Stimulated activated CD8-positive, alpha-beta memory T cell treated with anti-CD3 and anti-CD28 coated beads, Interleukin-2, amount 100 ng/mL, for 48 hours (primary cell): Measurements from ENCODE around the gene ATP4B.

Source experiments
- DNase-seq, 2 donors: peaks; one replicate each; pipeline ENCODE4 v3.0.0-alpha.2; 2020; ENCODE audit warnings: low read depth in 2 of 2

Gene ATP4B

DNA sequence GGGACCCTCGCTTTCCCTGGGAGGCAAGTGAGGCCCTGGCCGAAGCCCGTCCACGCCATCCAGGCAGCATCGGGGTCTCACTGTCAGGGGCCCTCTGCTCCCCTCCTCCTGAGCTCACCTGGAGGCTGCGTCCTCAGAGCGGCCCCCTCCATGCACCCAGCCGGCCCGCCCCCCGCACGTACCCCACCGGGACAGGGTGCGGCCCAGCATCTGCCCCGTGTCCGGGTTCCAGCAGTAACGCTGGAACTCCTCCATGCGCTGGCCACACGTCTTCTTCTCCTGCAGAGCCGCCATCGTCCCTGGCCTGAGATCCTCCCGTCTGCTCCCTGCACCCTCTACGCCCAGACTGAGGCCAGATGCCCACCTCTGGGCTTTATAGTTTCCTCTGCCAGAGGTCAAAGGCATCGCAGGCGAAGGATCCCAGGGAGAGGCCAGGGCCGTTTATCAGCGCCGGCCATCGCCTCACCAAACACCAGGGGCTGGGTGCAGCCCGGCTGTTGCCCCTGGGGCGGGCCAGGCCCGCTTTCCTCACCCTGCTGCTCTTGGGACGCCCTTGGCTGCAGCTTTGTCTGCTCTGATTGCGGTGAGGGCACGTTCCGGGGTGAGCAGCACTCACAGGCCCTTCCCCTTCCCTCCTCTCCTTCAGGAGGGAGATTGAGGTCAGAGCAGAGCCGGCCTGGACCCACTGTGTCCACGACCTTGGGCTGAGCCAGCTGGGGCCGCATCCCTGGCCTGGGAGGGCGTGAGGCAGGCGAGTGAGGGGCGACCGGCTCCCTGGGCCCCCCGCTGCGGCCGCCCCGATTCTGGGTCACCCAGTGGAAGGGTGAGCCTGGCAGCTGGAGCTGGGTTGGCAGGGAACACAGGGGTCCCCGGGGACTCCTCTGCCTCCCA, at the start of gene ATP4B:
ATP4B (minus strand) TSS at position 348 of the 891 bp plus-strand sequence; CDS start at position 294, 54 bp downstream.
- DNase-seq: no peak

DNA sequence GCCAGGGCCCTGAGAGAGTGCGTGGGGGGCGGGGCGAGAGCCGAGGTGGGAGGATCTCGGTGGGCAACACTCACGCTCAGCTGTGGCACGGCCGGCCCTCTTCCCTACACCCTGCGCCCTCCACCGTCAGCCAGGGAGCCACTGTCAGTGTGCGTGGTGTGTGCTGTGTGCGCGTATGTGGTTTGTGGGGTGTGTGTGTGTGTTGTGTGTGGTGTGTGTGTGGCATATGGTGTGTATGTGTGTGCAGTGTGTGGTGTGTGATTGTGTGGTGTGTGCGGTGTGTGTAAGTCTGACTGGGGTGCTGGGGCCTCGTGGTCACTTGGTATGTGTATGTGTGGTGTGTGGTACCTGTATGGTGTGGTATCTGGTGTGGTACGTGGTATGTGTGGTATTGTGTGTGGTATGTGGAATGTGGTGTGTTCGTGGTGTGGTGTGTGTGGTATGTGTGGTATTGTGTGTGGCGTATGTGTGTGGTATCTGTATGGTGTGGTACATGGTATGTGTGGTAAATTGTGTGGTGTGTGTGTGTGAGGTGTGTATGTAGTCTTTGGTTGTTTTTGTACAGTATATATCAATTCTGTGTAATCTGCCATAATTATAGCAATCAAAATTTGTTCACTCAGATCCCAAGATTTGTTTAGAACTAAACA, 14.1 kb upstream of the ATP4B start:
- DNase-seq: no peak

DNA sequence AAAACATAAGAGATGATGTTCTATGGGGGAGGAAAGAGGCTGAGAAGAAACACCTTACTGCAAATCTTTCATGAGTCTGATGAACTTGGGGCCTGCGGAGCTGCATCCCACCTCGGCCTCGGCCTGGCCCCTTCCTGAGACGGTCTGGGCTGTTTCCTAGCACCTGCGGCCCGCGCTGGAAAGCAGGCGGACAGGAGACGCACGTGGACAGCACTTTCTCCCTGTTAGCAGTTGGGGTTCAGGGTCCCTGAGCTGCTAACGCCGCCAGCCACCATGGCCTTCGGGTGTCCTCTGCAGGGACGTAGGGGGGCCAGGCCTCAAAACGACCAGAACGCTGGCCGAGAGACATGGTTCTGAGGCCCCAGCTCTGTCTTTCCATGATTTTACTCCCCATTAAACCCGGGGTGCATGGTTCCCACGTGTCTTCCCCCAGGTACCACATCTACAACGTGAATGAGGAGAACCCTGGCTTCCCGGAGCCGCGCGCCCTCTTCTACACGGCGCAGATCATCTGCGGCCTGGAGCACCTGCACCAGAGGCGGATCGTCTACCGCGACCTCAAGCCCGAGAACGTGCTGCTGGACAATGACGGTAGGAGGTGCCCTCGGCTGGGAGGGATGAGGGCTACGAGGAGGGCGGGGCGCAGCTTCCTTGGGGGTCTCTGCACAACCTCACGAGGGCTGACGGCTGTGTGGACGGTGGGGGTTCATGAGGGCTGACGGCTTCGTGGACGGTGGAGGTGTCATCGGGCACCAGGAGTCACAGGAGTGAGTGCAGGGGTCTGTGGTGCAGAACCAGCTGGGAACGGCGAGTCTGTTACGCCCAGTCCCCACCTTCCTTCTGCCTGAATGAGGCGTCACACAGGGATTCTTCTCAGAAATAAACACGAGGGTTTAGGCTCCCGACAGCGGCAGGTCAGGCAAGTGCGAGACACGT, 13.3 kb upstream of the ATP4B start:
- no peak for DNase-seq

DNA sequence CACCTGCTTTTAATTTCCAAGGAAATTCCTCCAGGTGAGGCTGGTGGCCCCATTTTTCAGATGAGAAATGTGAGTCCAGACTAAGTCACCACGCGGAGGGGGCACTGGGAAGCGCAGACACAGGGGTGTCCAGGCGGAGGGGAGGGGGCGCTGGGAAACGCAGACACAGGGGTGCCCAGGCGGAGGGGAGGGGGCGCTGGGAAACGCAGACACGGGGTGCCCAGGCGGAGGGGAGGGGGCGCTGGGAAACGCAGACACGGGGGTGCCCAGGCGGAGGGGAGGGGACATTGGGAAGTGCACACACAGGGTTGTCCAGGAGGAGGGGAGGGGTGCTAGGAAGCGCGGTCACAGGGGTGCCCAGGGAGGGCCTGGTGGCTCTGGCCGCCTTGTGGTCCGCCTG, 12.5 kb upstream of the ATP4B start:
- no peak for DNase-seq

DNA sequence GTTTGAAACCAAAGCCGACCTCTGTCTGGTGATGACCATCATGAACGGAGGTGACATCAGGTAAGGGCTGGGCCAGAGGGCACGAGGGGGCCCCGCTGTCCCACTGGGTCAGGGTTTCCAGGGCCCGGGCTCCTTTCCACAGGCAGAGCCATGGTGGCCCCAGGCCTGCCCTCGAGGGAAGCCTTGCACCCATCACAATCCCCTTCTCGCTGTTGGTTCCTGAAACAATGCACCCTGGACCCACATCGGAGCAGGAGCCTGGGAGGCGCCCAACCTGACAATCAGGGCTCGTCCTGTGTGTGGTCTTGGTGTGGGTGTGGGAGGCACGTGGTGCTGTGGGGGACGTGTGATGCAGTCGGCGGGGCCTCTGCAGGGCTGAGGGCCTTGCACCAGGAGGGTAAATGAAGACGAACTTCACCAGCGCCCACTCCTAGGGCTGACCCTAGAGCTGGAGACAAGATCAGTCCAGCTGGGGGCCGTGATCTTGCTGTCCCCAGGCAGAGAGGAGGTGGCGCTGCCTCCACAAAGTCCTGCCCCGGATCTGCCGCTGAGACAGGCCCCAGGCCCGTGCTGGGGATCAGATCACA, 11.8 kb upstream of the ATP4B start:
- DNase-seq: no peak

DNA sequence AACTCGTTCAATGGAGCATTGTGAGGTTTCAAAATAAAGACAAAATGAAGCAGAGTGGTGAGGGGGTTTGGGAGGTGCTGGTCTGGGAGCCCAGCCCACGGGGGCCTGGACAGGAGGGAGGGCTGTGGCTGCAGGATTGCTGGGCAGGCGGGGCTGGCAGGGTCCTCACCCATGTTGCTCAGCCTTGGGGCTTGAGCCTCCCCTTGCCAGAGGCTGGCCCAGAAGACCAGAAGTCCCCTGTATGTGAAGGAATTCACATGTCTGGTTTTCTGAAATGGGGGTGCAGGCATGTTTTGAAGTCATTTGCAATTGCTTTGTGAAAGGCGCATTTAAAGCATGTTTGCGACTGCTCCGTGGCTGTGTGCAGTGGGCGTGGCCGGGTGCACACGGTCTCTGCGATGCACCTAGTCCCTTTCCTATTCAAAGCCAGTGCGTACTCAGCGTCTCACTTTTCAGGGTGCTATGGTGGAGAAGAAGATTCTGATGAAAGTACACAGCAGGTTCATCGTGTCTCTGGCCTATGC, 11.3 kb upstream of the ATP4B start:
- DNase-seq: no peak

DNA sequence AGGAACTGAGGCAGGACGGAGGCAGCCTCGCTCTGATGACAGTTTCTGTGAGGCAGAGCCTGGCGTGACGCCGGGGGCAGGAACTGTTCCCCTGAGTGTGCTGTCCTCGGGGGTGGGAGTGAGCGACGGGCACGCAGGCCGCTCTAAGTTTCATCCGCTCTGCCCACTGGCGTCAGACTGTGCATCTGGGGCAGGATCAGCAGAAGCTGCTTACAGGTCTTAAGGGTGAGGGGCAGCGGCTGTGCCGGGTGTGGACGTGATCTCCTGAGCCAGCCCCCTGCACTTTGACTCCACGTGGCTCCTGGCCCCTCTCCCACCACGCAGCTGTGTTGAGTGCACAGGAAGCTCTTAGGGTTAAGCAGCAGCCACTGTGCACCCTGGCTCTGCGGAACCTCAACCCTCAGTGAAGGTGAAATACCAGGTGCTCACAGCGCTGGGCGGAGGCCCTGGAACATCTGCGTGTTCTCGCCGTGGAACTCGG, 10.5 kb upstream of the ATP4B start:
- no peak for DNase-seq

DNA sequence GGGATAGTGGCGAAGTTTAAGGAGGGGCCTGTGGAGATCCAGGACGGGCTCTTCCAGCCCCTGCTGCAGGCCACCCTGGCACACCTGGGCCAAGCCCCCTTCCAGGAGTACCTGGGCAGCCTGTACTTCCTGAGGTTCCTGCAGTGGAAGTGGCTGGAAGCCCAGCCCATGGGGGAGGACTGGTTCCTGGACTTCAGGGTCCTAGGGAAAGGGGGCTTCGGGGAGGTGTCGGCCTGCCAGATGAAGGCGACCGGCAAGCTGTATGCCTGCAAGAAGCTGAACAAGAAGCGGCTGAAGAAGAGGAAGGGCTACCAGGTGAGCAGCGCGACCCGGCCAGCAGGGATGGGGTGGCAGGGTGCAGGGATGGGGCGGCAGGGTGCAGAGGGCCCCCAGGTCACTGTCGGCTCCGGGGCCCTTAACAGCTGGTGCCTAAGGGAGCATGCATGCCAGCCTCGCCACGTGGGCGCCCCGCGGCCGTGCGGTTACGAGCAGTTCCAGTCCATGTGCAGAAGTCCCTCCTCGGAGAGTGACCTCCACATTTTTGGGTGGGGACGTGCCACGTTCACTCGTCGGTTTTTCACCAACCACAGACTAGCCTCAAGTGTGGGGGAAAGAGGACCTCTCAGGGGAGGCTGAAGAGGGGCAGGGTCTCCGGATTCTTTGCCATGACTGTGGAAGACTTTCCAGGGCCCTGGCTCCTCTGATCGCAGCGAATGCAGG, 9.9 kb upstream of the ATP4B start:
- DNase-seq: no peak

DNA sequence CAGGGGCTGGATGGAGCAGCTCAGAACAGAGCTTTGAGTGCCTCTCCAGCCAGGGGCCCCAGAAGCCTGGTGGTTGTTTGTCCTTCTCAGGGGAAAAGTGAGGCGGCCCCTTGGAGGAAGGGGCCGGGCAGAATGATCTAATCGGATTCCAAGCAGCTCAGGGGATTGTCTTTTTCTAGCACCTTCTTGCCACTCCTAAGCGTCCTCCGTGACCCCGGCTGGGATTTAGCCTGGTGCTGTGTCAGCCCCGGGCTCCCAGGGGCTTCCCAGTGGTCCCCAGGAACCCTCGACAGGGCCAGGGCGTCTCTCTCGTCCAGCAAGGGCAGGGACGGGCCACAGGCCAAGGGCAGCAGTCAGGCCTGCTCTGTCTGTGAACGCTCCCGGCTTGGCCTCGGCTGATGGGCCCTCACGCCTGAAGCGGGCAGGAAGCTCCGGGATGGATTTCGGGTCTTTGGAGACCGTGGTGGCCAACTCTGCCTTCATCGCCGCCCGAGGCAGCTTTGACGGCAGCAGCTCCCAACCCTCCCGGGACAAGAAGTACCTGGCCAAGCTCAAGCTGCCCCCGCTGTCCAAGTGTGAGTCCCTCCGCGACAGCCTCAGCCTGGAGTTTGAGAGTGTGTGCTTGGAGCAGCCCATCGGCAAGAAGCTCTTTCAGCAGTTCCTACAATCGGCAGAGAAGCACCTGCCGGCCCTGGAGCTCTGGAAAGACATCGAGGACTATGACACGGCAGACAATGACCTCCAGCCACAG, 9.1 kb upstream of the ATP4B start, which contains the start of gene GRK1:
GRK1 (plus strand) TSS at position 269 of the 751 bp plus-strand sequence; CDS start at position 437, 168 bp downstream.
- DNase-seq: no peak

DNA sequence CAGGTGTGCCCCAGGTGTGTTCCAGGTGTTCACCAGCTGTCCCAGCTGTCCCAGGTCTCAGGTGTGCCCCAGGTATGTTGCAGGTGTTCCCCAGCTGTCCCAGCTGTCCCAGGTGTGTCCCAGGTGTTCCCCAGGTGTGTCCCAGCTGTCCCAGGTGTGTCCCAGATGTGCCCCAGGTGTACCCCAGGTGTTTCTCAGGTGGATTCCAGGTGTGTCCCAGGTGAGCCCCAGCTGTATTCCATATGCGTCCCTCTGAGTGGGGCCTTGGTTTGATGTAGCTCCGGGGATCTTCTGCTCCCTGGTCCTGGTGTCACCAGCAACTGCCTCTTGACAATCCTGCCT, 8.3 kb upstream of the ATP4B start:
- DNase-seq: no peak

DNA sequence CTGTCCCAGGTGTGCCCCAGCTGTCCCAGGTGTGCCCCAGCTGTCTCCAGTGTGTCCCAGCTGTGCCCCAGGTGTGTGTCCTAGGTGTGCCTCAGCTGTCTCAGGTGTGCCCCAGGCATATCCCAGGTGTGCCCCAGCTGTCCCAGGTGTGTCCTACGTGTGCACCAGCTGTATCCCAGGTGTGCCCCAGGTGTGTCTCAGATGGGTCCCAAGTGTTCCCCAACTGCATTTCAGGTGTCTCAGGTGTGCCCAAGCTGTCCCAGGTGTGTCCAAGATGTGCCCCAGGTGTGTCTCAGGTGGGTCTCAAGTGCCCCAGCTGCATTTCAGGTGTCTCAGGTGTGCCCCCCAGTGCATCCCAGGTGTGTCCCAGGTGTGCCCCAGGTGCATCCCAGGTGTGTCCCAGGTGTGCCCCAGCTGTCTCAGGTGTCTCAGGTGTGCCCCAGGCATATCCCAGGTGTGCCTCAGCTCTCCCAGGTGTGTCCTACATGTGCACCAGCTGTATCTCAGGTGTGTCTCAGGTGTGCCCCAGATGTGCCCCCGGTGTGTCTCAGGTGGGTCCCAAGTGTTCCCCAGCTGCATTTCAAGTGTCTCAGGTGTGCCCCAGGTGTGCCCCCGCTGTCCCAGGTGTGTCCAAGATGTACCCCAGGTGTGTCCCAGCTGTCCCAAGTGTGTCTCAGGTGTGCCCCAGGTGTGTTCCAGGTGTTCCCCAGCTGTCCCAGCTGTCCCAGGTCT, 7.8 kb upstream of the ATP4B start:
- DNase-seq: no peak

DNA sequence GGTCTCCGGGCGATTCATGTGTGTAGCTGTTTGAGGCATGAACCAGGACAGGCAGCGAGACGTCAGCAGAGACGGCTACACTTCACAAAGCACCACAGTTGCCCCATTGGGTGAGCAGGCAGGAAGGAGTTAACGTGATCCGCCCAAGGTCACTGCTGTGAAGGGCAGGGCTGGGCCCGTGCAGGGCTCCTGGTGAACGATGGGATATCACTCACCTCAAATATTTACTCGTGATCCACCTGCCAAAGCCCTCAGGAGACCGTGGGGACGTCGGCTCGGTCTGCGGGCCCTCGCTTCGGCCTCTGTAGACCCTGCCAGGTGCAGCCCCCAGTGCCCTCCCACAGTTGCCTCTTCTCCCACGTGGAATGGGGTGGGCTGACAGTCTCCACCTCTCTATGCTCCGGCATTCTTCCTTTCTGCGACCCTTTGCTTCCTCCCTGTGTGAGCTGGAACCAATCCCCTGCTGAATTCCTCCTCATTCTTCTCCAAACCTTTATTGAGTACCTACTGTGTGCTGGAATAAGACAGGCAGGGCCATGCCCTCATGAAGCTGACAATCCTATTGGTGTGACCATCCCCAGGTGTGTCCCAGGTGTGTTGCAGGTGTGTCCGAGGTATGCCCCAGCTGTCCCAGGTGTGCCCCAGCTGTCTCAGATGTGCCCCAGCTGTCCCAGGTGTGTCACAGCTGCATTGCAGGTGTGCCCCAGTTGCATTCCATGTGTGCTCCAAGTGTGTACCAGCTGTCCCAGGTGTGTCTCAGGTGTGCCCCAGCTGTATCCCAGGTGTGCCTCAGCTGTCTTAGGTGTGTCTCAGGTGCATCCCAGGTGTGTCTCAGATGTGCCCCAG, 7.0 kb upstream of the ATP4B start:
- no peak for DNase-seq

DNA sequence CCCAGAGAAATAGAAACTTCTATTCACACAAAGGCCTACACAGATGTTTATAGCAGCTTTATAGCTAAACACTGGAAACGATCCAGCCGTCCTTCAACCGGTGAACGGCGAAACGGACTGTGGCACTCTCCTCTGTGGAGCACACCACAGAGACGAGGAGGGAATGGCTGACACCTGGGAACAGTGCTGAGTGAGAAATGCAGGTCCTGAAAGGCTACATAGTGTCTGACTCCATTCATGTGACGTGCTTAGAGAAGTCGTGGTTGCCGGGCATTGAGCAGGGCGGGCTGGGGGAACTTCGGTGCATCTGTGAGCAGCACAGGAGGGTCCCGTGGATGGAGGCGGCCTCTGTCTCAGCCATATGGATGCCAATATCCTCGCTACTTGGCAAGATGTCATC, 5.9 kb upstream of the ATP4B start:
- DNase-seq: no peak

DNA sequence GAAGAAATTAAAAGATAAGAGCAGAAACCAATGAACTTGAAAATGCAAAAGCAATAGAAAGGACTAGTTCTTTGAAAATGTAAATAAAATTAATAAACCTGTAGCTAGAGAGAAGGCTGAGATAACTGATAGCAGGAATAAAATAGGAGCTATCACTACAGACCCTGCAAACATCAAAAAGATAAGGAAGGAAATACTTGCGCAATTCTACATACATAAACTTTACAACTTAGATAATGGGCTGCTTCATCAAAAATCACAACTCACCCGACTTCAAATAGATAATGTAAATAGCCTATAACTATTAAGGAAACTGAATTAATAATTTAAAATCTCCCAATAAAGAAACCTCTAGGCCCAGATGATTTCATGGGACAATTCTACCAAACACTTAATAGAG, 3.5 kb upstream of the ATP4B start:
- no peak for DNase-seq

DNA sequence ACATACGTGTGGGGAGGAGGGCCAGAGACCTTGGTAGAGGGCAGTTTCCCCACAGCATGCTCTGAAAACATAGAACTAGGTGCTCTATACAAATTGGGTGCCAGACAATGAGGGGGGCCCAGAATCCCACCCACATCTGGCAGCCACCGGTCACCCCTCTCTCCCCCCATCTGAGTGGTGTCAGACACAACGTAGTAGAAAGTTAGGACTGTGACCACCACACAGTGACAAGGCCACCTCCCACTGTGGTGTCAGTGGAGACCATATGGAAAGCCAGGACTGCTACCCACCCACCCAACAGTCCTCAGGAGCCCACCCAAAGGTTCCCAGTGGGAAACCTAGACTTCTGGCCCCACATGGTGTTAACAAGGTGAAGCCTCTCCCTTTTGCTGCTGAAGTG, 2.1 kb upstream of the ATP4B start:
- DNase-seq: no peak

DNA sequence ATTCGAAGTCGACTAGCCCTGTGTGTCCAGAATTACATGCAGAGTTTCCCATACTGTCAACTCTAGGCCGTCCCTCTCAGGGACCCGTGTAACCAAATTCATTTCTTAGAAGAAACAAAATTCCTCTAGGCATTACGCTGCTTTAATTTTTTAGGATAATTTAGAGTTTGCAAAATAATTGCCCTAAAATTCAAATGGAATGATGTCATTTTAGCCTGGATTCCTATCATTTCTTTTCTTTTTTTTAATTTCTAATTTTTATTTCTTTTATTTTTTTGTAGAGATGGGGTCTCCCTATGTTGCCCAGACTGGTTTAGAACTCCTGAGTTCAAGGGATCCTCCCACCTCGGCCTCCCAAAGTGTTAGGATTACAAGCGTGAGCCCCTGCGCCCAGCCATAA, 1.3 kb upstream of the ATP4B start:
- DNase-seq: no peak

DNA sequence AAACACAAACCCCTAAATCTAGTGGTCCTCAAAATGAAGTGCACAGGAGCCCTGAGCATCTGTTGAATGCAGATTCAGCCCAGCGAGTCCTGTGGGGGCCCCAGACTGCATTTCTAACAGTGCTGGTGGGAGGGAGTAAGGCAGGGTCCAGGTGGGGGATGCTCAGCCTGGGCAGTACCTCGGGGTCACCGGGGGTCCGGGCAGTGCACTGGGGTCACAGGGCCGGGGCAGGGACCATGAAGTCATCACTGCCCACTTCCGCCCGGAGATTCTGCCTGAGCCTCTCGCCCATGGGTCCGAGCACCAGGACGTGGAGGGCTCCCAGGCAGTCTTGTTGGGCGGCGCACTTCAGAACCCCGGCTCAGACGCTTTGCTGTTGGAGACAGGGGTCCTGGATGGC, 838 bp upstream of the ATP4B start:
- DNase-seq: no peak
